SK-N-SH (cell line): ENCODE data around the gene AMPD2. TPM values are rescaled to one million over a fixed set of nuclear protein-coding genes. Genes with fewer than 3 reads are reported as not detected.

Source experiments
- CTCF ChIA-PET: fragments of 300-600, 350-600 bp; formaldehyde crosslinking; extraction: SDS; loops from one replicate; lab custom pipeline; 2021; lab: Yijun Ruan, JAX
- POLR2A ChIA-PET: fragments of 350-600 bp; sonication (Branson Sonifier 250); formaldehyde crosslinking; extraction: SDS; loops from one replicate; lab custom pipeline; 2020; ENCODE audit warnings: antibody characterized with exemption, inconsistent platforms; lab: Yijun Ruan, JAX
- DNase-seq: peaks from one replicate; pipeline ENCODE4 v3.0.0; 2012
- H2AFZ ChIP-seq: fragments of 200-600 bp; sonication (generic); 2 replicates; pipeline ENCODE4 v1.8.1; 2016; ENCODE audit warnings: antibody characterized with exemption, mild to moderate bottlenecking, low read depth
- H3F3A ChIP-seq: fragments of 200-600 bp; sonication (generic); replicated peaks from 2 replicates; pipeline ENCODE3; 2016; ENCODE audit warnings: antibody characterized with exemption, mild to moderate bottlenecking; ENCODE audit not compliant: insufficient read depth
- H3K27ac ChIP-seq, 2 experiments: fragments of 200-500 bp in 1 of 2; fragments of 200-600 bp in 1 of 2; sonication (Bioruptor generic) in 1 of 2; sonication (generic), shearing (Covaris generic) in 1 of 2; 2 replicates each; pipeline versions ENCODE4 v1.5.1 to v1.6.1; 2014 to 2016; ENCODE audit warnings: low read depth in 2 of 2, inconsistent platforms in 1 of 2, low read length in 1 of 2, mild to moderate bottlenecking in 1 of 2, mixed read lengths in 1 of 2
- H3K27me3 ChIP-seq: fragments of 200-600 bp; sonication (generic), shearing (Covaris generic); 2 replicates; pipeline ENCODE4 v1.6.1; 2016; ENCODE audit warnings: mixed run types; ENCODE audit not compliant: insufficient read depth
- H3K36me3 ChIP-seq, 2 experiments: fragments of 200-500 bp in 1 of 2; fragments of 200-600 bp in 1 of 2; sonication (Bioruptor generic) in 1 of 2; sonication (generic) in 1 of 2; replicated peaks in 1 of 2; 2 replicates each; pipeline versions ENCODE3 to v1.5.1; 2014 to 2016; ENCODE audit warnings: low read length in 1 of 2, mild to moderate bottlenecking in 1 of 2; ENCODE audit not compliant: insufficient read depth in 2 of 2, control insufficient read depth in 1 of 2
- H3K4me1 ChIP-seq, 2 experiments: fragments of 200-500 bp in 1 of 2; fragments of 200-600 bp in 1 of 2; sonication (Bioruptor generic) in 1 of 2; sonication (generic), shearing (Covaris generic) in 1 of 2; 2 replicates each; pipeline versions ENCODE4 v1.5.1 to v1.6.1; 2014 to 2016; ENCODE audit warnings: low read depth in 1 of 2, low read length in 1 of 2, mixed run types in 1 of 2; ENCODE audit not compliant: insufficient read depth in 2 of 2, control insufficient read depth in 1 of 2
- H3K4me2 ChIP-seq: fragments of 200-600 bp; sonication (generic), shearing (Covaris generic); 2 replicates; pipeline ENCODE4 v1.6.1; 2017; ENCODE audit warnings: mixed run types
- H3K4me3 ChIP-seq, 2 experiments: fragments of 200-500 bp in 1 of 2; fragments of 200-600 bp in 1 of 2; sonication (Bioruptor generic) in 1 of 2; sonication (generic), shearing (Covaris generic) in 1 of 2; 2 replicates each; pipeline versions ENCODE4 v1.5.1 to v1.8.1; 2014 to 2016; ENCODE audit warnings: low read depth in 2 of 2, inconsistent platforms in 1 of 2, low read length in 1 of 2, mild to moderate bottlenecking in 1 of 2, mixed read lengths in 1 of 2, moderate library complexity in 1 of 2
- H3K79me2 ChIP-seq: fragments of 200-600 bp; sonication (generic); 2 replicates; pipeline ENCODE4 v1.8.1; 2017; ENCODE audit warnings: mild to moderate bottlenecking; ENCODE audit not compliant: insufficient read depth
- H3K9ac ChIP-seq: fragments of 200-600 bp; sonication (generic); 2 replicates; pipeline ENCODE4 v1.6.1; 2017; ENCODE audit warnings: mixed run types
- H3K9me2 ChIP-seq: fragments of 200-600 bp; sonication (generic); 2 replicates; pipeline ENCODE4 v1.6.1; 2017; ENCODE audit warnings: mixed run types
- H3K9me3 ChIP-seq: fragments of 200-600 bp; sonication (generic); 2 replicates; pipeline ENCODE4 v1.6.1; 2017; ENCODE audit warnings: mixed run types, mild to moderate bottlenecking, moderate library complexity
- H4K20me1 ChIP-seq: fragments of 200-600 bp; sonication (generic); 2 replicates; pipeline ENCODE4 v1.6.1; 2017; ENCODE audit warnings: mild to moderate bottlenecking, mixed run types; ENCODE audit not compliant: insufficient read depth
- CHD2 ChIP-seq: fragments of 150-350 bp; IDR thresholded peaks from 2 replicates; pipeline ENCODE4 v1.6.1; 2018; ENCODE audit warnings: low read length; ENCODE audit not compliant: partially characterized antibody
- CTCF ChIP-seq: fragments of 200-600 bp; sonication (generic); IDR thresholded peaks from 2 replicates; pipeline ENCODE4 v1.6.1; 2017; ENCODE audit warnings: antibody characterized with exemption, mild to moderate bottlenecking, moderate library complexity
- ELF1 ChIP-seq: IDR thresholded peaks from 2 replicates; pipeline ENCODE4 v1.4.0; 2012
- EP300 ChIP-seq, 2 experiments: IDR thresholded peaks; 2 replicates each; pipeline versions ENCODE4 v1.4.0 to v1.6.1; 2012; ENCODE audit warnings: borderline replicate concordance in 1 of 2, low read depth in 1 of 2, low read length in 1 of 2
- EZH2phosphoT487 ChIP-seq: fragments of 200-600 bp; sonication (generic); IDR thresholded peaks from 2 replicates; pipeline ENCODE4 v1.6.1; 2017; ENCODE audit warnings: low read depth, mixed run types, mild to moderate bottlenecking, antibody characterized with exemption, moderate library complexity, borderline replicate concordance
- FOSL2 ChIP-seq: IDR thresholded peaks from 2 replicates; pipeline ENCODE4 v1.4.0; 2012; ENCODE audit warnings: low read depth, mild to moderate bottlenecking, moderate library complexity, borderline replicate concordance
- FOXJ3 ChIP-seq: sonication (generic); formaldehyde crosslinking; IDR thresholded peaks from 2 replicates; pipeline ENCODE4 v1.5.1; 2020; ENCODE audit warnings: mild to moderate bottlenecking, missing genetic modification reagents
- FOXM1 ChIP-seq: IDR thresholded peaks from 2 replicates; pipeline ENCODE4 v1.4.0; 2012; ENCODE audit warnings: low read depth, mild to moderate bottlenecking
- GATA2 ChIP-seq: sonication (generic); formaldehyde crosslinking; IDR thresholded peaks from 2 replicates; pipeline ENCODE4 v1.5.0; 2020; ENCODE audit warnings: mild to moderate bottlenecking, missing genetic modification reagents
- MEF2A ChIP-seq: IDR thresholded peaks from 2 replicates; pipeline ENCODE4 v1.4.0; 2012; ENCODE audit warnings: low read depth, borderline replicate concordance
- PBX3 ChIP-seq: IDR thresholded peaks from 2 replicates; pipeline ENCODE4; 2012
- POLR2AphosphoS5 ChIP-seq: IDR thresholded peaks from 2 replicates; pipeline ENCODE4 v1.6.1; 2012; ENCODE audit warnings: low read depth, low read length
- RAD21 ChIP-seq: IDR thresholded peaks from 2 replicates; pipeline ENCODE4 v1.6.1; 2012; ENCODE audit warnings: mild to moderate bottlenecking, low read length
- RCOR1 ChIP-seq: fragments of 150-350 bp; IDR thresholded peaks from 2 replicates; pipeline ENCODE4 v1.6.1; 2017; ENCODE audit warnings: antibody characterized with exemption, low read length
- RFX5 ChIP-seq: IDR thresholded peaks from 2 replicates; pipeline ENCODE4 v1.6.1; 2012; ENCODE audit warnings: mild to moderate bottlenecking, improper control_type of control experiment, low read length
- RXRA ChIP-seq: IDR thresholded peaks from 2 replicates; pipeline ENCODE4 v1.4.0; 2012; ENCODE audit warnings: low read depth, mild to moderate bottlenecking, borderline replicate concordance
- TAF1 ChIP-seq: IDR thresholded peaks from 2 replicates; pipeline ENCODE4 v1.6.1; 2012; ENCODE audit warnings: low read depth, mild to moderate bottlenecking, low read length, moderate library complexity, borderline replicate concordance
- USF1 ChIP-seq: IDR thresholded peaks from 2 replicates; pipeline ENCODE4 v1.4.0; 2012; ENCODE audit warnings: low read depth, borderline replicate concordance
- YY1 ChIP-seq: IDR thresholded peaks from 2 replicates; pipeline ENCODE4 v1.4.0; 2012; ENCODE audit warnings: low read depth, mild to moderate bottlenecking
- WGBS: methylation state at CpG from one replicate; pipeline ENCODE4 v1.1.6; 2017; ENCODE audit warnings: low lambda C conversion rate; 5-methylcytosine and 5-hydroxymethylcytosine counted together
- polyA plus RNA-seq, 3 experiments: library from polyadenylated mRNA; depleted of rRNA; stranded (reverse); fragments of >200 nt; gene quantifications; 2 replicates each; pipeline ENCODE4 v1.2.3, GENCODE V29; 2012

The AMPD2 gene
- polyA plus RNA-seq, 1 of the 3 experiments (the other 2 are of a cell fraction) = 59.1 TPM

GRCh38 chr1:109579491-109579890 lies 40.1 kb upstream of the AMPD2 start:
- ChIA-PET POLR2A (no interaction called here), CTCF (interaction anchor here (1.0 to 2.0 kb wide), 9 partner anchors 19 to 82 kb away, joined by 3 to 8 read pairs (median 5); partner anchors contain the start of genes AMPD2, GNAI3 and GNAT2)
- H3K9ac ChIP-seq = no peak overlapping the region
- H3K9me3 ChIP-seq = no peaks in the 10 kb centered on the region
- H3F3A ChIP-seq = peaks cover 18% of the 10 kb centered on the region
- peak overlapping the region in 1 of 2 experiments; percentile 26; a peak in 1 of 4 replicates for H3K27ac ChIP-seq
- H2AFZ ChIP-seq = no peak overlapping the region
- TF ChIP-seq FOXM1 = no peak
- TF ChIP-seq EP300 (IDR thresholded peaks at IDR 0.05; ENCODE audit: borderline replicate concordance in 1 of 2, low read depth in 1 of 2, low read length in 1 of 2) = no peak
- TF ChIP-seq USF1 = no peak
- TF ChIP-seq ELF1 = no peak
- TF ChIP-seq FOSL2 = no peak
- no peak for TF ChIP-seq RXRA
- TF ChIP-seq MEF2A = no peak
- no peak for TF ChIP-seq POLR2AphosphoS5
- TF ChIP-seq RCOR1 = no peak
- no peak for TF ChIP-seq TAF1
- no peak for TF ChIP-seq EZH2phosphoT487
- TF ChIP-seq FOXJ3 = no peak
- no peak for TF ChIP-seq CHD2
- TF ChIP-seq RFX5 = no peak
- no peak for TF ChIP-seq PBX3
- no peaks in the 10 kb centered on the region for H3K9me2 ChIP-seq
- 94% methylated on average over 1 of the region's 1 CpG for WGBS
- no peak overlapping the region for H3K4me3 ChIP-seq
- no peaks in the 10 kb centered on the region for H3K4me1 ChIP-seq
- peaks cover 44 to 91% of the 10 kb centered on the region in 2 experiments for H3K36me3 ChIP-seq
- no peak overlapping the region for H3K4me2 ChIP-seq
- no peak for DNase-seq
- no peaks in the 10 kb centered on the region for H3K27me3 ChIP-seq
- peaks cover 11% of the 10 kb centered on the region for H4K20me1 ChIP-seq
- peaks cover 94% of the 10 kb centered on the region for H3K79me2 ChIP-seq

- no peak overlapping the region for H3K4me2 ChIP-seq
- no peak for DNase-seq
- no peaks in the 10 kb centered on the region for H3K9me2 ChIP-seq
- no peak overlapping the region for H3K27ac ChIP-seq
- no peak overlapping the region for H3K9ac ChIP-seq
- peaks cover 11% of the 10 kb centered on the region for H4K20me1 ChIP-seq
- TF ChIP-seq CTCF = no peak
- TF ChIP-seq POLR2AphosphoS5 = no peak
- no peak for TF ChIP-seq YY1
- TF ChIP-seq TAF1 = no peak
- no peak for TF ChIP-seq GATA2 (CRISPR knock-in tag)
- no peak for TF ChIP-seq RAD21
- no peak for TF ChIP-seq USF1
- TF ChIP-seq FOSL2 = no peak
- WGBS = 100% methylated on average over 2 of the region's 2 CpGs
- H3K4me1 ChIP-seq = no peaks in the 10 kb centered on the region
- H3K27me3 ChIP-seq = no peaks in the 10 kb centered on the region
- ChIA-PET POLR2A (no interaction called here), CTCF (interaction anchor here (0.6 to 1.4 kb wide), 3 partner anchors 12 to 1266 kb away, joined by 3 read pairs; no protein-coding TSS in a partner anchor)
- peaks cover 88% of the 10 kb centered on the region for H3K79me2 ChIP-seq
- no peak overlapping the region for H2AFZ ChIP-seq
- H3F3A ChIP-seq = peaks cover 14% of the 10 kb centered on the region
- no peak overlapping the region for H3K4me3 ChIP-seq
- peaks cover 61 to 94% of the 10 kb centered on the region in 2 experiments for H3K36me3 ChIP-seq
- no peaks in the 10 kb centered on the region for H3K9me3 ChIP-seq
Observed at GRCh38 chr1:109582021-109582420, 37.6 kb upstream of the AMPD2 start.
